K562 (cell line): ENCODE data around the gene FBXW2. TPM values are rescaled to one million over a fixed set of nuclear protein-coding genes. Genes with fewer than 3 reads are reported as not detected.
A peak's percentile ranks its signal among the peaks of the same experiment; 100 is the strongest.

ENCODE experiments used
- ATAC-seq: fragments of 200-7000 bp; cut with Tn5 transposase; 3 replicates; pipeline ENCODE4 v1.9.1; 2020; ENCODE audit warnings: moderate library complexity
- BruUV-seq: library from RNA; stranded (reverse); fragments of 400-500 nt; replicated peaks from 2 replicates; lab custom pipeline; 2021; lab: Mats Ljungman, UMichigan
- CTCF ChIA-PET: fragments of 300-600 bp; formaldehyde crosslinking; extraction: SDS; loops from one replicate; lab custom pipeline; 2021; ENCODE audit warnings: low intra/inter-chr PET ratio; lab: Yijun Ruan, JAX
- POLR2A ChIA-PET: fragments of 300-600, 350-650 bp; sonication (Branson Sonifier 250); formaldehyde crosslinking; extraction: SDS; loops from one replicate; lab custom pipeline; 2021; ENCODE audit warnings: antibody characterized with exemption, inconsistent platforms; lab: Yijun Ruan, JAX
- DNase-seq, 4 experiments: peaks; one replicate each; pipeline versions ENCODE4 v3.0.0 to v3.0.0-alpha.2; 2011 to 2018; ENCODE audit warnings: low spot score in 3 of 4, mixed read lengths in 3 of 4; ENCODE audit errors: extremely low read depth in 1 of 4
- FAIRE-seq: peaks from 2 replicates; lab custom pipeline; 2011; peaks lifted over from hg19 to GRCh38; lab: Jason Lieb, UNC
- H2AFZ ChIP-seq: 2 replicates; pipeline ENCODE4 v1.6.0; 2011; ENCODE audit warnings: low read depth, low read length, control low read depth, inconsistent platforms
- H3K27ac ChIP-seq: fragments of 200-600 bp; 3 replicates; pipeline ENCODE4 v1.8.0; 2011; ENCODE audit warnings: low read depth, mild to moderate bottlenecking, control low read depth, inconsistent platforms, low read length, moderate library complexity, mixed read lengths; ENCODE audit errors: extremely low read depth
- H3K27me3 ChIP-seq, 2 experiments: fragments of 300-600 bp in 1 of 2; 2 replicates in 1 of 2; 3 replicates in 1 of 2; pipeline versions ENCODE4 v1.6.0 to v1.8.0; 2011; ENCODE audit warnings: inconsistent platforms in 2 of 2, low read length in 2 of 2, mild to moderate bottlenecking in 1 of 2, mixed read lengths in 1 of 2, moderate library complexity in 1 of 2; ENCODE audit not compliant: control insufficient read depth in 2 of 2, insufficient read depth in 2 of 2
- H3K36me3 ChIP-seq: fragments of 300-600 bp; 3 replicates; pipeline ENCODE4 v1.8.0; 2011; ENCODE audit warnings: mild to moderate bottlenecking, low read length, inconsistent platforms; ENCODE audit not compliant: control insufficient read depth, insufficient read depth
- H3K4me1 ChIP-seq, 2 experiments: fragments of 200-600 bp in 1 of 2; replicated peaks in 1 of 2; 2 replicates in 1 of 2; 3 replicates in 1 of 2; pipeline versions ENCODE4 v1.5.1 to v1.8.0; 2011; ENCODE audit warnings: inconsistent platforms in 2 of 2, low read length in 2 of 2, mild to moderate bottlenecking in 1 of 2, mixed read lengths in 1 of 2, moderate library complexity in 1 of 2; ENCODE audit not compliant: control insufficient read depth in 2 of 2, insufficient read depth in 2 of 2
- H3K4me2 ChIP-seq: 2 replicates; pipeline ENCODE4 v1.6.1; 2011; ENCODE audit warnings: low read length, control low read depth, inconsistent platforms, mixed read lengths; ENCODE audit not compliant: insufficient read depth
- H3K4me3 ChIP-seq: fragments of 200-600 bp; sonication (generic), shearing (Covaris generic); 2 replicates; pipeline ENCODE4 v1.5.1; 2016; ENCODE audit warnings: control low read depth, inconsistent platforms
- H3K79me2 ChIP-seq: fragments of 200-600 bp; 3 replicates; pipeline ENCODE4 v1.8.0; 2011; ENCODE audit warnings: low read length, inconsistent platforms; ENCODE audit not compliant: control insufficient read depth, insufficient read depth
- H3K9ac ChIP-seq, 2 experiments: 2 replicates each; pipeline versions ENCODE4 v1.6.0 to v1.6.1; 2011; ENCODE audit warnings: low read depth in 2 of 2, low read length in 2 of 2, control low read depth in 1 of 2, inconsistent platforms in 1 of 2, mild to moderate bottlenecking in 1 of 2, mixed read lengths in 1 of 2; ENCODE audit not compliant: insufficient read depth in 1 of 2
- H3K9me1 ChIP-seq: one replicate; pipeline ENCODE4 v1.6.0; 2011; ENCODE audit warnings: inconsistent platforms, mild to moderate bottlenecking, low read length, moderate library complexity; ENCODE audit not compliant: control insufficient read depth, insufficient read depth
- H3K9me3 ChIP-seq: replicated peaks from 2 replicates; pipeline ENCODE4 v1.5.1; 2011; ENCODE audit warnings: low read depth, low read length, inconsistent platforms; ENCODE audit not compliant: control insufficient read depth, insufficient read depth
- H4K20me1 ChIP-seq: replicated peaks from 2 replicates; pipeline ENCODE4 v1.6.1; 2011; ENCODE audit warnings: low read length, inconsistent platforms, mixed read lengths; ENCODE audit not compliant: control insufficient read depth, insufficient read depth
- ARID2 ChIP-seq: fragments of 450-650 bp; IDR thresholded peaks from 2 replicates; pipeline ENCODE4 v1.6.1; 2017; ENCODE audit warnings: antibody characterized with exemption, mild to moderate bottlenecking
- BHLHE40 ChIP-seq: IDR thresholded peaks from 2 replicates; pipeline ENCODE4 v1.6.1; 2011; ENCODE audit warnings: low read length, improper control_type of control experiment
- CBFA2T2 ChIP-seq: fragments of 450-650 bp; conservative IDR thresholded peaks from 2 replicates; pipeline ENCODE4 v1.6.1; 2017; ENCODE audit warnings: mild to moderate bottlenecking
- CBX8 ChIP-seq: fragments of 200-600 bp; sonication (generic); IDR thresholded peaks from 2 replicates; pipeline ENCODE4 v1.6.1; 2012; ENCODE audit warnings: borderline replicate concordance, mixed run types, low read depth, mild to moderate bottlenecking, moderate library complexity, mixed read lengths, low read length, control low read depth, inconsistent platforms; ENCODE audit not compliant: poor library complexity, severe bottlenecking; ENCODE audit errors: extremely low read depth
- CC2D1A ChIP-seq: fragments of 450-650 bp; IDR thresholded peaks from 2 replicates; pipeline ENCODE4 v1.6.1; 2017; ENCODE audit warnings: mild to moderate bottlenecking
- MAFF ChIP-seq: IDR thresholded peaks from 2 replicates; pipeline ENCODE4 v1.6.1; 2012; ENCODE audit warnings: low read length, improper control_type of control experiment
- MBD2 ChIP-seq: sonication (generic); IDR thresholded peaks from 2 replicates; pipeline ENCODE4 v1.6.1; 2016; ENCODE audit warnings: low read depth, borderline replicate concordance
- PKNOX1 ChIP-seq: fragments of 450-650 bp; IDR thresholded peaks from 2 replicates; pipeline ENCODE4 v1.6.1; 2016
- PML ChIP-seq: IDR thresholded peaks from 2 replicates; pipeline ENCODE4 v1.6.1; 2012; ENCODE audit warnings: low read length, inconsistent platforms
- POU5F1 ChIP-seq: fragments of 150-350 bp; IDR thresholded peaks from 2 replicates; pipeline ENCODE4 v1.6.1; 2014; ENCODE audit warnings: borderline replicate concordance, low read length, low read depth, mild to moderate bottlenecking; ENCODE audit not compliant: partially characterized antibody
- SMC3 ChIP-seq: conservative IDR thresholded peaks from 2 replicates; pipeline ENCODE4 v1.6.1; 2011; ENCODE audit warnings: low read depth, low read length, improper control_type of control experiment; ENCODE audit not compliant: insufficient read depth
- STAG1 ChIP-seq: sonication (generic); formaldehyde crosslinking; IDR thresholded peaks from 2 replicates; pipeline ENCODE4 v1.5.0; 2020; ENCODE audit warnings: missing genetic modification reagents, borderline replicate concordance
- TEAD2 ChIP-seq: fragments of 450-650 bp; IDR thresholded peaks from 2 replicates; pipeline ENCODE4 v1.6.1; 2016; ENCODE audit warnings: missing genetic modification characterization, control low read depth, missing compliant biosample characterization
- TEAD4 ChIP-seq, 2 experiments: sonication (generic) in 1 of 2; formaldehyde crosslinking in 1 of 2; IDR thresholded peaks; 2 replicates each; pipeline versions ENCODE4 v1.6.1 to v1.8.0; 2012 to 2022; ENCODE audit warnings: borderline replicate concordance in 1 of 2, inconsistent platforms in 1 of 2, low read length in 1 of 2, mild to moderate bottlenecking in 1 of 2, missing genetic modification reagents in 1 of 2
- ZBTB8A ChIP-seq: fragments of 450-650 bp; IDR thresholded peaks from 2 replicates; pipeline ENCODE4 v1.6.1; 2018; ENCODE audit warnings: mild to moderate bottlenecking, moderate library complexity; ENCODE audit not compliant: partially characterized antibody
- ZMIZ1 ChIP-seq, 2 experiments: fragments of 150-350 bp in 1 of 2; IDR thresholded peaks; 2 replicates each; pipeline ENCODE4 v1.6.1; 2012 to 2016; ENCODE audit warnings: low read depth in 2 of 2, low read length in 2 of 2, mild to moderate bottlenecking in 1 of 2, moderate library complexity in 1 of 2
- ZNF121 ChIP-seq: sonication (generic); formaldehyde crosslinking; conservative IDR thresholded peaks from 2 replicates; pipeline ENCODE4 v1.8.0; 2022; ENCODE audit warnings: missing genetic modification reagents
- ZNF274 ChIP-seq: IDR thresholded peaks from 2 replicates; pipeline ENCODE4 v1.6.1; 2011; ENCODE audit warnings: low read depth, mild to moderate bottlenecking, low read length, moderate library complexity, borderline replicate concordance
- WGBS: fragments of 100-300 bp; shearing (Covaris generic); methylation state at CpG from one replicate; pipeline ENCODE4 v1.1.6; 2016; ENCODE audit warnings: low coverage, mixed read lengths; ENCODE audit not compliant: insufficient coverage; ENCODE audit errors: missing lambda C conversion rate; 5-methylcytosine and 5-hydroxymethylcytosine counted together
- in situ Hi-C: fragments of 300-500 bp; cut with MboI; formaldehyde crosslinking; loops from 4 replicates; pipeline ENCODE4 v1.15.0; 2018; ENCODE audit warnings: inconsistent platforms, mixed read lengths
- intact Hi-C: fragments of 100-400 bp; cut with micrococcal nuclease; formaldehyde crosslinking; loops from 2 replicates; pipeline ENCODE4 v1.14.2; 2022
- polyA plus RNA-seq, 8 experiments: library from polyadenylated mRNA; depleted of rRNA in 4 of 8; stranded (reverse) in 5 of 8; unstranded in 3 of 8; fragments of >200 nt; fragmentation: Nextera tagmentation in 2 of 8; fragmentation: Illumina TruSeq in 1 of 8; extraction: Ambion mirVana in 2 of 8; extraction: Trizol in 1 of 8; gene quantifications; 2 replicates each; pipeline versions ENCODE4 v1.2.1 to v1.2.3, GENCODE V29; 2011 to 2014; ENCODE audit warnings: inconsistent platforms in 1 of 8, missing spikeins in 1 of 8
- total RNA-seq, 7 experiments: library from RNA; depleted of rRNA in 6 of 7; stranded (reverse); fragments of >200 nt in 6 of 7; fragmentation: Illumina TruSeq in 2 of 7; extraction: Trizol in 2 of 7; gene quantifications; 2 replicates each; pipeline versions ENCODE4 v1.2.1 to v1.2.3, GENCODE V29; 2011 to 2021; ENCODE audit warnings: low replicate concordance in 1 of 7

Gene FBXW2
- total and polyA plus RNA-seq, 9 of the 15 experiments (the other 6 are each of a cell fraction or from before 2014, with no cell fraction given), result 2.5 to 57.8 (median 28.1) TPM

GRCh38 chr9:120742951-120743416 is 50.2 kb downstream of the FBXW2 start:
- ATAC-seq (peak; percentile 99), FAIRE-seq (peak; percentile 75), DNase-seq (peak; percentile 38 to 74 (median 59))
- in situ Hi-C loops, result loop anchor here (5.0 to 10.0 kb wide), 2 partner anchors 322 to 424 kb away; no protein-coding TSS in a partner anchor
- Histone ChIP-seq H3K79me2 (no peaks in the 10 kb centered on the region), H3K27ac (no peak overlapping the region), H3K36me3 (no peaks in the 10 kb centered on the region), H3K4me3 (no peak overlapping the region), H3K27me3 (no peaks in the 10 kb centered on the region), H3K4me2 (no peak overlapping the region), H3K9me1 (no peaks in the 10 kb centered on the region), H2AFZ (no peak overlapping the region), H3K9ac (no peak overlapping the region), H3K4me1 (no peaks in the 10 kb centered on the region; a peak in 1 of 5 replicates), H3K9me3 (no peaks in the 10 kb centered on the region), H4K20me1 (no peaks in the 10 kb centered on the region)
- CTCF ChIA-PET, result interaction anchor here (0.6 to 1.1 kb wide), 2 partner anchors 123 to 317 kb away, joined by 3 read pairs; no protein-coding TSS in a partner anchor
- no TSS peak for BruUV-seq
- intact Hi-C loops, result loop anchor here (2.0 to 10.0 kb wide), 6 partner anchors 124 to 659 kb away; no protein-coding TSS in a partner anchor
- 28% methylated on average over 6 of the region's 6 CpGs for WGBS
- POLR2A ChIA-PET, result interaction anchor here (0.7 kb wide), 1 partner anchor 222 kb away, joined by 3 read pairs; no protein-coding TSS in a partner anchor
- TF ChIP-seq SMC3 (peak; percentile 84), ZBTB8A (no peak), TEAD4 (IDR thresholded peaks at IDR 0.05; ENCODE audit: low read length) (peak; percentile 74), TEAD4 (CRISPR knock-in tag; IDR thresholded peaks at IDR 0.05; ENCODE audit: borderline replicate concordance) (no peak), CBX8 (no peak), PML (no peak), MAFF (no peak), ARID2 (peak; percentile 36; the same call in 1 of the 2 replicates), STAG1 (peak; percentile 78; the same call in 1 of the 2 replicates), ZNF121 (CRISPR knock-in tag) (peak; percentile 35; the same call in 1 of the 2 replicates), CC2D1A (0 out of 2 replicates have a peak, but pooled peaks have one; percentile 26), PKNOX1 (peak; percentile 49; the same call in 1 of the 2 replicates), POU5F1 (no peak), TEAD2 (tag) (peak; percentile 80), CBFA2T2 (no peak), ZMIZ1 (IDR thresholded peaks at IDR 0.05; ENCODE audit: low read depth in 2 of 2, low read length in 2 of 2) (peak in 1 of 2 experiments; percentile 62; a peak in 1 of 4 replicates), BHLHE40 (no peak), MBD2 (no peak), ZNF274 (no peak)
